ENCODE results near the gene RERE.
"Not testable (repeated sequence)": the region's sequence is repeated elsewhere in the genome, so short reads cannot be mapped to it uniquely, and the experiment has no call there.

RERE gene

GRCh38 chr1:8598783-8599182 is 218.7 kb downstream of the RERE start:
- no peak for DNase-seq

GRCh38 chr1:8598060-8598724 is 219.2 kb downstream of the RERE start:
- no peak for DNase-seq

GRCh38 chr1:8597455-8597854 is 220.0 kb downstream of the RERE start:
- DNase-seq = no peak

- no peak for DNase-seq
These were observed 221.5 kb downstream of the RERE start for GRCh38 chr1:8595941-8596340.

- no peak for DNase-seq
These were observed 222.1 kb downstream of the RERE start for GRCh38 chr1:8595332-8595731.

GRCh38 chr1:8593292-8593691 is 224.1 kb downstream of the RERE start:
- DNase-seq = not testable (repeated sequence)

GRCh38 chr1:8591569-8591968 is 225.9 kb downstream of the RERE start:
- DNase-seq = no peak

GRCh38 chr1:8590721-8591351 is 226.6 kb downstream of the RERE start:
- no peak for DNase-seq

GRCh38 chr1:8589571-8589970 is 227.9 kb downstream of the RERE start:
- DNase-seq = no peak

- no peak for DNase-seq
These were observed 229.7 kb downstream of the RERE start for GRCh38 chr1:8587784-8588183.

- DNase-seq = no peak
These were observed 231.0 kb downstream of the RERE start for GRCh38 chr1:8586438-8586837.

- DNase-seq = no peak
These were observed 233.1 kb downstream of the RERE start for GRCh38 chr1:8584316-8584715.

GRCh38 chr1:8583031-8583430 is 234.4 kb downstream of the RERE start:
- no peak for DNase-seq

- no peak for DNase-seq
These were observed 236.9 kb downstream of the RERE start for GRCh38 chr1:8580566-8580965.

GRCh38 chr1:8578936-8579335 is 238.5 kb downstream of the RERE start:
- DNase-seq = no peak

- DNase-seq = no peak
These were observed 239.1 kb downstream of the RERE start for GRCh38 chr1:8578132-8578877.

- no peak for DNase-seq
These were observed 242.5 kb downstream of the RERE start for GRCh38 chr1:8574985-8575384.

- DNase-seq = no peak
These were observed 245.3 kb downstream of the RERE start for GRCh38 chr1:8572106-8572505.

GRCh38 chr1:8571200-8571984 is 246.0 kb downstream of the RERE start:
- peak in 1 of 3 donors; percentile 15 for DNase-seq

- no peak for DNase-seq
These were observed 247.0 kb downstream of the RERE start for GRCh38 chr1:8570465-8570864.

GRCh38 chr1:8569242-8569641 is 248.2 kb downstream of the RERE start:
- DNase-seq = no peak

- no peak for DNase-seq
These were observed 248.6 kb downstream of the RERE start for GRCh38 chr1:8568837-8569236.

- no peak for DNase-seq
These were observed 250.3 kb downstream of the RERE start for GRCh38 chr1:8567146-8567545.

Measured in suppressor macrophage treated with lipopolysaccharide for 1 hour (primary cell).